GM23338 (cell line): ENCODE measurements around the gene JPH4.

ENCODE experiments used
- CTCF ChIP-seq, 2 experiments: fragments of 200-600 bp in 1 of 2; sonication (generic) in 1 of 2; conservative IDR thresholded peaks; 2 replicates each; pipeline versions ENCODE4 v1.5.1 to v1.6.1; 2016 to 2017; ENCODE audit warnings: antibody characterized with exemption in 2 of 2, low read depth in 2 of 2, mild to moderate bottlenecking in 2 of 2, moderate library complexity in 1 of 2
- ETS1 ChIP-seq: IDR thresholded peaks from 2 replicates; pipeline ENCODE4 v1.6.1; 2016; ENCODE audit warnings: antibody characterized with exemption
- EZH2 ChIP-seq: fragments of 200-600 bp; sonication (generic); IDR thresholded peaks from one replicate; pipeline ENCODE4 v1.8.0; 2017; ENCODE audit warnings: antibody characterized with exemption, mild to moderate bottlenecking, low read depth; ENCODE audit not compliant: unreplicated experiment
- EZH2phosphoT487 ChIP-seq: fragments of 200-600 bp; sonication (generic); IDR thresholded peaks from one replicate; pipeline ENCODE4 v1.8.1; 2018; ENCODE audit warnings: antibody characterized with exemption; ENCODE audit not compliant: unreplicated experiment
- REST ChIP-seq: IDR thresholded peaks from one replicate; pipeline ENCODE4 v1.6.1; 2018; ENCODE audit warnings: antibody characterized with exemption; ENCODE audit not compliant: unreplicated experiment
- ZNF331 ChIP-seq: fragments of 250-450 bp; sonication (Bioruptor Pico); IDR thresholded peaks from 2 replicates; pipeline ENCODE4 v1.5.0; 2020; ENCODE audit warnings: low read depth, mild to moderate bottlenecking, moderate library complexity
- ZNF462 ChIP-seq: fragments of 250-450 bp; sonication (Bioruptor Pico); IDR thresholded peaks from 2 replicates; pipeline ENCODE4 v1.5.0; 2020; ENCODE audit warnings: mild to moderate bottlenecking, moderate library complexity

GRCh38 chr14:23617539-23617938, 38.9 kb upstream of the JPH4 start:
- TF ChIP-seq ZNF331 (CRISPR knock-in tag) (no peak), CTCF (conservative IDR thresholded peaks at IDR 0.05; ENCODE audit: low read depth in 2 of 2) (no peak), EZH2phosphoT487 (no peak), ZNF462 (CRISPR knock-in tag) (no peak), EZH2 (no peak), REST (no peak), ETS1 (no peak)
